Spleen (tissue), 7 donors: Measurements from ENCODE around the gene KCNJ4.

ENCODE experiments used
- CTCF ChIP-seq, 11 experiments: fragments of 200-600 bp in 7 of 11; fragments of 450-650 bp in 4 of 11; sonication (generic) in 4 of 11; IDR thresholded peaks in 8 of 11; conservative IDR thresholded peaks in 3 of 11; 1 replicate in 7 of 11; 2 replicates in 4 of 11; pipeline versions ENCODE4 v1.4.0 to v1.8.0; 2016 to 2021; ENCODE audit warnings: antibody characterized with exemption in 11 of 11, inconsistent platforms in 4 of 11, mild to moderate bottlenecking in 1 of 11
- POLR2AphosphoS5 ChIP-seq, 3 donors: sonication (generic); formaldehyde crosslinking; IDR thresholded peaks; one replicate each; pipeline ENCODE4 v1.5.1; 2017; ENCODE audit warnings: antibody characterized with exemption in 3 of 3
- donor health status: DM: no; HTN: no; CAD: no; lungs with moderate emphysema.
- donor health status: DM: no; HTN: no; CAD: no.
- donor health status: DM: no; HTN: no; CAD: no.

GRCh38 chr22:38490475-38490874 is 35.5 kb upstream of the KCNJ4 start:
- no peak for TF ChIP-seq CTCF (IDR thresholded peaks at IDR 0.05 in 8 of 11, conservative IDR thresholded peaks at IDR 0.05 in 3 of 11)
- TF ChIP-seq POLR2AphosphoS5 (IDR thresholded peaks at IDR 0.05) = no peak
